Measurements from ENCODE around the gene TSPAN16.
"Not testable (repeated sequence)": the region's sequence is repeated elsewhere in the genome, so short reads cannot be mapped to it uniquely, and the experiment has no call there.

The TSPAN16 gene

GRCh38 chr19:11354102-11354501 is 58.1 kb downstream of the TSPAN16 start:
- not testable (repeated sequence) for ATAC-seq

DNA sequence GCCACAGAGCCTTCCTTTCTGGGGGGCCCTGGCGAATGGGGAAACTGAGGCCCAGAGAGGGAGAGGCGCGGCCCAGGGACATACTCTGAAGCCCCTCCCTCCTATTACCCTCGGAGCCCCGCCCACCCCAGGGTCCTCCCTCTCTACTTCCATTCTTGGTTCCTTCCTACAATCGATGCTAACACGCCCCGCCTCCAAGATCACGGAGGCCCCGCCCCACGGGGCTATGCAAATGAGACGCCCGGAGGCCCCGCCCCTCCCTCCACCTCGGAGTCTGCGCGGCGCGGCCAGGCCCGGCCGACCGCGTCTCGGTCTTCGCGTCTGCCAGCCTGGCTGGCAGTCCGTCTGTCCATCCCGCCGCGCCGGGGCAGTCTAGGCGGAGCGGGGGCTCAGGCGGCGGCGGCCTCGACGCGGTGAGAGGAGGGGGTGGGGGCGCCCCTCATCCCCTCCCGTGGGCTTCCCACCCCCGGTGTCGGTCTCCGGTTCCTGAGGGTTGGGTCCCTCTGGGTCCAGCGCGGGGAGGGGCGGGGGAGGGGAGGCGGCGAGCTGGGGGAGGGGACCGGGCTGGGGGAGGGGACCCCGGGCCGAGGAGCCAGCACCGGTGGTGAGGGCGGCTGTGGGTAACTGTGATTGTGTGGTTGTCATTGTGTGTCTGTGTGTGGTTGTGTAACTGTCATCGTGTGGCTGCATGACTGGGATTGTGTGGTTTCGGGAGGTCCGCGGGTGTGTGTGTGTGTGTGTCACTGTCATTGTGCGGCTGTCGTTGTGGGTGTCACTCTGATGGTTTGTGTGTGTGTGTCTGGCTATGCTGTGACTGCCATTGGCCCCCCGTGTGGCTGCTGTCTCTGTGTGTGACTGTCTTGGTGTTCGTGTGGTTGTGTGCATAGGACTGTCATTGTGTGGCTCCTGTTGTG is 59.5 kb downstream of the TSPAN16 start, which contains the start of gene PLPPR2:
Gene PLPPR2, plus strand, starts transcription at position 273 of the 914 bp plus-strand sequence. CDS start 2,242 bp downstream, outside the sequence.
- peak; percentile 99 for ATAC-seq
- TF ChIP-seq OSR1 (CRISPR knock-in tag; IDR thresholded peaks at IDR 0.05): no peak
- peak; percentile 57; the same call in 1 of the 2 replicates for TF ChIP-seq ZNF70 (CRISPR knock-in tag; IDR thresholded peaks at IDR 0.05)

DNA sequence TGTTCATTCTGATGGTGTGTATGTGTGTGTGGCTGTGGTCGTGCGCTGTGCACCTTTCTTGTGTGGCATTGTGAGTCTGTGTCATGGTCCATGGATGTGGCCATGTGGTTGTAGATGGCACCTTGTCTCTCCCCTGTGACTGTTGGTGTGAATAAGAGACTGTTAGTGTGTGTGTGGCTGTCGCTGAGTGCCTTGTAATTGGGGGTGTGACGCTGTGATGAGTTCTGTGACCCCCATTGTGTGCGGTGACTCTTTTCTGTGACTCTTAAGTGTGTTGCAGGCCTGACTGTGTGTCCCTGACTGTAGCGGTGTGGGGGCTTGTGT is 60.1 kb downstream of the TSPAN16 start:
- ATAC-seq: no peak

DNA sequence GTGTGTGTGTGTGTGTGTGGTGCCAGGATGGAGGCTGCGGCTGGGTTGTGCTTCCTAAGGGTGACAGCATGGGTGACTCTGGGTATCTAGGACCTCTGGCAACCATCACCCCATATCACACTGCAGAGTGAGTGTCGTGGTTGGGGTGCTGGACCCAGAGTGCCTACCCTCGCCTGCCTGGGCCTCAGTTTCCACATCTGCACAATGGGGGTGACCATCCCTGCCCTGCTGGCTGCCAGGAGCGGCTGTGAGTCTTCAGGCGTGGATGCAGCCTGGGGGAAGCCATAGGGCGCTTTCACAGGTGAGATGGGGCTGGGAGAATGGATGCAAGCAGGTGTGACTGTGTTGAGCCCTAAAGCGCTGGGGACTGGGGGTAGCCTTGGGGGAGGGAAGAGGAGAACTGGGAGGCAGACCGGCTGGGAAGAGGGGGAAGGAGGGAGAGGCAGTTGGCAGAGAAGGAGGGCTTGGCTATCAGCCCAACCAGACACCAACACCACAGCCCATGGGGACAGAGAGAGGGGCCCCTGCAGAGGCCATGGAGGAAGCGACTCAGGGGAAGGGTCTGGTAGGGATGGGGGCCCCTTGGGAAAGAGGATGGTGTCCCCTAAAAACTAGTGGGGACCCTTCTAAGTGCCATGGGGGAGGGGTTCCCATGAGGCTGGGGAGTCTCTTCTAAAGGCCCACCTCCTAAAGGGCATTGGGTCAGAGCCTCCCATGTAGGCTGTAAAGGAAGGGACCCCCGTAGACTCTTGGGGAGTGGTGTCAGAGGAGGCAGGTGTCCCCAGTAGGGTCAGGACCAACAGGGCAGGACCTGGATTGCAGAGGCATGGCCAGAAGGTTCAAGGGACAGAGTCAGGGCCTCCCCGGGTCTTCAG is 61.0 kb downstream of the TSPAN16 start:
- no peak for ATAC-seq
- TF ChIP-seq ZC3H10 (CRISPR knock-in tag; IDR thresholded peaks at IDR 0.05) (no peak), TCF4 (CRISPR knock-in tag; IDR thresholded peaks at IDR 0.05; ENCODE audit: borderline replicate concordance) (no peak), ZFP3 (CRISPR knock-in tag; IDR thresholded peaks at IDR 0.05) (no peak), CSDC2 (CRISPR knock-in tag; IDR thresholded peaks at IDR 0.05) (no peak), OSR1 (CRISPR knock-in tag; IDR thresholded peaks at IDR 0.05) (no peak)
- TF ChIP-seq, protein P1, sequence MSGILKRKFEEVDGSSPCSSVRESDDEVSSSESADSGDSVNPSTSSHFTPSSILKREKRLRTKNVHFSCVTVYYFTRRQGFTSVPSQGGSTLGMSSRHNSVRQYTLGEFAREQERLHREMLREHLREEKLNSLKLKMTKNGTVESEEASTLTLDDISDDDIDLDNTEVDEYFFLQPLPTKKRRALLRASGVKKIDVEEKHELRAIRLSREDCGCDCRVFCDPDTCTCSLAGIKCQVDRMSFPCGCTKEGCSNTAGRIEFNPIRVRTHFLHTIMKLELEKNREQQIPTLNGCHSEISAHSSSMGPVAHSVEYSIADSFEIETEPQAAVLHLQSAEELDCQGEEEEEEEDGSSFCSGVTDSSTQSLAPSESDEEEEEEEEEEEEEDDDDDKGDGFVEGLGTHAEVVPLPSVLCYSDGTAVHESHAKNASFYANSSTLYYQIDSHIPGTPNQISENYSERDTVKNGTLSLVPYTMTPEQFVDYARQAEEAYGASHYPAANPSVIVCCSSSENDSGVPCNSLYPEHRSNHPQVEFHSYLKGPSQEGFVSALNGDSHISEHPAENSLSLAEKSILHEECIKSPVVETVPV (CRISPR knock-in tag; IDR thresholded peaks at IDR 0.05): no peak

More for the DNA sequence above, 60.1 kb downstream of the TSPAN16 start:
- no peak for TF ChIP-seq ZNF8 (CRISPR knock-in tag; IDR thresholded peaks at IDR 0.05)
- no peak for TF ChIP-seq OSR1 (CRISPR knock-in tag; IDR thresholded peaks at IDR 0.05)
- no peak for TF ChIP-seq RARB (CRISPR knock-in tag; IDR thresholded peaks at IDR 0.05)
- no peak for TF ChIP-seq ZC3H10 (CRISPR knock-in tag; IDR thresholded peaks at IDR 0.05)

- no peak for TF ChIP-seq ZNF70 (CRISPR knock-in tag; IDR thresholded peaks at IDR 0.05)
- no peak for TF ChIP-seq OSR1 (CRISPR knock-in tag; IDR thresholded peaks at IDR 0.05)
- no peak for TF ChIP-seq ARNTL (CRISPR knock-in tag; IDR thresholded peaks at IDR 0.05; ENCODE audit: borderline replicate concordance, low read depth)
- TF ChIP-seq, protein P2, sequence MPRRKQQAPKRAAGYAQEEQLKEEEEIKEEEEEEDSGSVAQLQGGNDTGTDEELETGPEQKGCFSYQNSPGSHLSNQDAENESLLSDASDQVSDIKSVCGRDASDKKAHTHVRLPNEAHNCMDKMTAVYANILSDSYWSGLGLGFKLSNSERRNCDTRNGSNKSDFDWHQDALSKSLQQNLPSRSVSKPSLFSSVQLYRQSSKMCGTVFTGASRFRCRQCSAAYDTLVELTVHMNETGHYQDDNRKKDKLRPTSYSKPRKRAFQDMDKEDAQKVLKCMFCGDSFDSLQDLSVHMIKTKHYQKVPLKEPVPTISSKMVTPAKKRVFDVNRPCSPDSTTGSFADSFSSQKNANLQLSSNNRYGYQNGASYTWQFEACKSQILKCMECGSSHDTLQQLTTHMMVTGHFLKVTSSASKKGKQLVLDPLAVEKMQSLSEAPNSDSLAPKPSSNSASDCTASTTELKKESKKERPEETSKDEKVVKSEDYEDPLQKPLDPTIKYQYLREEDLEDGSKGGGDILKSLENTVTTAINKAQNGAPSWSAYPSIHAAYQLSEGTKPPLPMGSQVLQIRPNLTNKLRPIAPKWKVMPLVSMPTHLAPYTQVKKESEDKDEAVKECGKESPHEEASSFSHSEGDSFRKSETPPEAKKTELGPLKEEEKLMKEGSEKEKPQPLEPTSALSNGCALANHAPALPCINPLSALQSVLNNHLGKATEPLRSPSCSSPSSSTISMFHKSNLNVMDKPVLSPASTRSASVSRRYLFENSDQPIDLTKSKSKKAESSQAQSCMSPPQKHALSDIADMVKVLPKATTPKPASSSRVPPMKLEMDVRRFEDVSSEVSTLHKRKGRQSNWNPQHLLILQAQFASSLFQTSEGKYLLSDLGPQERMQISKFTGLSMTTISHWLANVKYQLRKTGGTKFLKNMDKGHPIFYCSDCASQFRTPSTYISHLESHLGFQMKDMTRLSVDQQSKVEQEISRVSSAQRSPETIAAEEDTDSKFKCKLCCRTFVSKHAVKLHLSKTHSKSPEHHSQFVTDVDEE (CRISPR knock-in tag; IDR thresholded peaks at IDR 0.05): no peak
- no peak for TF ChIP-seq ZNF8 (CRISPR knock-in tag; IDR thresholded peaks at IDR 0.05)
- TF ChIP-seq, protein P3, sequence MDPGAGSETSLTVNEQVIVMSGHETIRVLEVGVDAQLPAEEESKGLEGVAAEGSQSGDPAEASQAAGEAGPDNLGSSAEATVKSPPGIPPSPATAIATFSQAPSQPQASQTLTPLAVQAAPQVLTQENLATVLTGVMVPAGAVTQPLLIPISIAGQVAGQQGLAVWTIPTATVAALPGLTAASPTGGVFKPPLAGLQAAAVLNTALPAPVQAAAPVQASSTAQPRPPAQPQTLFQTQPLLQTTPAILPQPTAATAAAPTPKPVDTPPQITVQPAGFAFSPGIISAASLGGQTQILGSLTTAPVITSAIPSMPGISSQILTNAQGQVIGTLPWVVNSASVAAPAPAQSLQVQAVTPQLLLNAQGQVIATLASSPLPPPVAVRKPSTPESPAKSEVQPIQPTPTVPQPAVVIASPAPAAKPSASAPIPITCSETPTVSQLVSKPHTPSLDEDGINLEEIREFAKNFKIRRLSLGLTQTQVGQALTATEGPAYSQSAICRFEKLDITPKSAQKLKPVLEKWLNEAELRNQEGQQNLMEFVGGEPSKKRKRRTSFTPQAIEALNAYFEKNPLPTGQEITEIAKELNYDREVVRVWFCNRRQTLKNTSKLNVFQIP (CRISPR knock-in tag; IDR thresholded peaks at IDR 0.05; ENCODE audit: borderline replicate concordance, low read depth): no peak
- no peak for TF ChIP-seq ZC3H10 (CRISPR knock-in tag; IDR thresholded peaks at IDR 0.05)
- TF ChIP-seq CSDC2 (CRISPR knock-in tag; IDR thresholded peaks at IDR 0.05): no peak
- no peak for TF ChIP-seq PPARA (CRISPR knock-in tag; IDR thresholded peaks at IDR 0.05; ENCODE audit: borderline replicate concordance)
- TF ChIP-seq, protein P1 (CRISPR knock-in tag; IDR thresholded peaks at IDR 0.05): no peak
- no peak for TF ChIP-seq SNAI2 (CRISPR knock-in tag; IDR thresholded peaks at IDR 0.05)
- no peak for TF ChIP-seq ESRRG (CRISPR knock-in tag; IDR thresholded peaks at IDR 0.05)
- no peak for TF ChIP-seq ISL1 (CRISPR knock-in tag; IDR thresholded peaks at IDR 0.05)
- TF ChIP-seq TCF4 (CRISPR knock-in tag; IDR thresholded peaks at IDR 0.05; ENCODE audit: borderline replicate concordance): no peak
- TF ChIP-seq ZFP3 (CRISPR knock-in tag; IDR thresholded peaks at IDR 0.05): no peak
- no peak for TF ChIP-seq ZFP30 (CRISPR knock-in tag; IDR thresholded peaks at IDR 0.05)
- no peak for TF ChIP-seq PATZ1 (CRISPR knock-in tag; IDR thresholded peaks at IDR 0.05; ENCODE audit: borderline replicate concordance)
- no peak for ATAC-seq
Observed at GRCh38 chr19:11359421-11359820, 63.5 kb downstream of the TSPAN16 start.
